Superior temporal gyrus (tissue), 1 donor: ENCODE data around the gene PPP3R1.

Experiments used
- DNase-seq: peaks from one replicate; pipeline ENCODE4 v3.0.0-alpha.2; 2016; ENCODE audit errors: extremely low spot score

PPP3R1 gene

DNA sequence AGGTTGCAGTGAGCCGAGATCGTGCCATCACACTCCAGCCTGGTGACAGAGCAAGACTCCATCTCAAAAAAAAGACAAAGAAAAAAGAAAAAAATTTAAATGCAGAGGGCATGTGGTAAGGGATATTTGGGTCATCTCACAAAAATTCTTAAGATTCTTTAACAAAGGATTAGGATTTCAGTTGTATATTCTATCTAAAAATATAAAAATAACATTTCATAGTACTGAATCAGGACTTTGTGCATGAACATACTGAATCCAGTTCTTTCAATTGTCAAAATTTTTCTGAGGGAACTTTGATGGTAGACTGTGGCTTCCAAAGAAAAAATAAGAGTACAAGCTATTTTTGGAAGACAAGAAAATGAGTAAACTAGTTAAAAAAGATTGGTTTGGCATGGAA, 6.5 kb upstream of the PPP3R1 start:
- no peak for DNase-seq

DNA sequence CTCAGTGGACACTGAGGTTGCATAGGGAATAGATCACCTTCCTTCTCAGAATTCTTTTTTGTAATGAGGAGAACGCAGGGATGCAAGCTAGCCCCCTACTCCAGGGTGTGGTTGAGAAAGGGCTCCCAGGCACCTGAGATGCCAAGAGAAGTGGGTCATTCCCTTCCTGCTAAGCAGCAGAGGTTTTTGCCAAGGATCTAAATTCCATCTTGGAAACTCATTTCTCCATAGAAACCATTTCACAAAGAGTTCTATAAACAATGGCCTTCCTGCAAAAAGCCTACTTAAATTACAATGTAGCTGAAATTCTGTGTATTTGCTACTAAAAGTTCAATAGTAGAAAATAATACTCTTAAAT, 3.7 kb upstream of the PPP3R1 start:
- DNase-seq = no peak

DNA sequence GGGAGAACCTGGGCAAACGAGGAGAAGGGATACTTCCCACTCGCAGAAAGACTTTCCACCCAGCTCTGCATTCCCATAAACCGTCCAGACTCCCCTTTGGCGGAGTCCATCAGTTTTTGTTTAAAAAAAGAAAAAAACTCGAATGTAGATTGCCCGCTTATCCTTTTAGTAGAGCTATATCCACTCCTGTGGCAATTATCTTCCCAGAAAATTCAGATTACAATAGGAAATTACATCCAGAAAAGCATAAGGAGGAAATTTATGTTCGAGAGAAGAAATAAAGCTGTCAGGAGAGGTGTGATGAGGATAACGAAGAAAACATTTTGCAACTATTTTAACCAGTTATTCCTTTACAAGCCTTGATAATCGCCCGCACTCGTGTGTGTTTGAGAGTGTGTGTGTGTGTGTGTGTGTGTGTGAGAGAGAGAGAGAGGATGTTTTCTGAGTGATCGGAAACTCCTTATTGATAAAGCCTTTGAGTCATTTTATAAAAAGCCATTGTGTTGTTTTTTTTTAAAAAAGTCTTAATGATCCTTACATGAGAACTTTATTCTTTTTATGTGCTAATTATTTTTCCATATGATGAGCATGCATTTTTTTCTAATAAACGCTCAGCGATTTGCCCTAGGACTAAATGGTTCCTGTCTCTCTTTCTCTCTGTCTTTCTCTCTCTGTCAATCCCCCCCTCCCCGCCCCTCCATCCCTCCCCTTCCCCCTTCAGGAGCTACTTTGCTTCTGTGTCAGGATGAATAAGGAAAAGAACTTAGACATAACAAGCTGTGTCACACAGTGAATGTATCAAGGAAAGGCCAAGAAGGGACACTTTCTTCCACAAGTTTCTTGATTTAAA, 1.1 kb upstream of the PPP3R1 start:
- peak; percentile 71 for DNase-seq

DNA sequence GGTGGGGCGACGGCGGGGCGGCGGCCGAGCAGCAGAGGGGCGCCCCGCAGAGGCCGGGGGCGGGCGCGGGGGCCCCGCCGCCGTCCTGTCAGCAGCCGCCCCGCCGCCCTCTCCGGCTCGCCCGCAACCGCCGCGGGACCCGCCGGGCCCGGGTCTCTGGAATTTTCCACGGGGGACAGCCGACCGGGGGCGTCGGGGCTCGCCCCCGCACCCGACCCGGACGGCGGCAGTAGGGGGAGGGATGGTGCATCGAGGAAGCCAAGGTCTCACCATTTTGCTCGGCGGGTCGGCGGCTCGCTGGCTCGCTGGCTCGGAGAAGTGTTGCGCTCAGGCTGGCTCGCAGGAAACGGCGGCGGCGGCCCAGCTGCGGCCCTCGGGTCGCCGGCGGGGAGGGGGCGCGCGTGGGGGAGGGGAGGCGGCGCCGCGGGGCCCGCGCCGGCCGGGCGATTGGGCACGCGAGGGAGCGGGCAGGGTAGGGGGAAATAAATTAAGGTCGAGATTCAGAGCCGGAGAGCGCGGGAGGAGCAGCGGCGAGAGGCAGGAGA, 405 bp downstream of the PPP3R1 start:
- DNase-seq = no peak

DNA sequence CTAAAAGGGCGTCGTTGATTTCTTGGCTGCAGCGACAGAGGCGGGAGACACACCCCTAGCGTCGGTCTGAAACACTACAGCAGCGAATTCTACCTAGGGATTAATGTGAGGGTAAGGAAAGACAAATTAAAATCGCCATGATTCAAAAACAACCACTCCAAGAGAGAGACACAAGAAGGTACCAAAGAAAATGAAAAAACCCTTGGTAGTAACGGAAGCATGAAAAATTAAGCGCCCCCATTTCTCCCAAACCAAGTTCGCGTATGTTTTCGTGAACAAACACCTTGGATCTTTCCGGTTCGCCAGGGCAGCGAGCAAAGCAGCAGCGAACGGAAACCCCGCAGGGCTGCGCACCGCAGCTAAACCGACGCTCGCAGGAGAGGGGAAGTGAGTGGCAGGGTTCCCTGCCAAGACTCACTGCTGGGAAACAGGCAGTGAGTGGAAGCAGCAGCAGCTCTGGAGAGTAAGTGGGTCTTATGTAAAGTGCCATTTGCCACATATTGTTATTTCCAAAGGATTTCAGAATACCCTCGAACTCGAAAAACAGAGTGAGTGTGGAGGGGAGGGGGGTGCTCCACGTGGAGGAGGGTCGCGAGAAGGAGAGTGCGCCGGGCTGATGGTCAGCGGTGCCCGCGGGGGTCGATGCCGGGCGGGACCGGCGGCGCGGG, 1.0 kb downstream of the PPP3R1 start:
- DNase-seq = peak; percentile 82

DNA sequence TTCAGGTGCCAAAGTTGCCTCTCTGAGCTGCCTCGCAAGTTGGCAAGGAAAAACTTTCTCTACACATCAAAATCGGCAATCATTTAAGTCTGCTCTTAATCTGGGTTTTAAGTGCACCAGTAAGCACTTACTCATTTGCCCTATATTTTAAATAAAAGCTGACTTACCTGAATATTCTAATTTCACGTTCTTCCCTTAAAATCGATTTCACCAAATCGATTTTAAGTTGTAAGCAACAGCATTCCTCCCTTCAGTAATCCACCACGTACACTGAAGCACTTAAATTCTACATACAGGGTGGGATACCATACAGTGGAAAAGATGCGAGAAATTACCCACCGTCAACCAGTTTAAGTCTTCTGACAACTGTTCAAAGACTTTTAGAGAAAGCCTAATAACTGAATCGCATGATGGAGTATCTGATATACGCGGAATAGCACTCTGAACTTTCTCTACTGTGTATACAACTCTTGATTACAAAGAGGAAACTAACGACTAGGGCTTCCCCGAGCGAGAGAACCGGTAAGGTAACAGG, 1.6 kb downstream of the PPP3R1 start:
- no peak for DNase-seq

DNA sequence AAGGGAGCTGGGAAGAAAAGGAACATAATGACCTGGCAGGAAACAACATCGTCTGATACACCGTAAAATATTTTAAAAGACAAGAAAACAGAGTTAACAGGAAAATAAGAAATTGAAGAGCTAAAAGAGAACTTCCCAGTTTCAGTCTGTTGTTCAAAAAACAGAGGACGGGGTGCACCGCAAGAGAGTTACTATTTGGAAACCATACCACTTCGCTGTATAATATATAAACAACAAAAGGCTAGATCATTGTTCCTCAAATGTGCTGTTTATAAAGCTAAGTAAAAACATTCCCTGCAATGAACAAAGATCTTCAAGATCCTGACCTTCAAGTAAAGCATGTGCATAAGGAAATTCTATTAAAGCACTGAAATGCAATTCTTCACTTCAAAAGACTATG, 2.1 kb downstream of the PPP3R1 start:
- no peak for DNase-seq

DNA sequence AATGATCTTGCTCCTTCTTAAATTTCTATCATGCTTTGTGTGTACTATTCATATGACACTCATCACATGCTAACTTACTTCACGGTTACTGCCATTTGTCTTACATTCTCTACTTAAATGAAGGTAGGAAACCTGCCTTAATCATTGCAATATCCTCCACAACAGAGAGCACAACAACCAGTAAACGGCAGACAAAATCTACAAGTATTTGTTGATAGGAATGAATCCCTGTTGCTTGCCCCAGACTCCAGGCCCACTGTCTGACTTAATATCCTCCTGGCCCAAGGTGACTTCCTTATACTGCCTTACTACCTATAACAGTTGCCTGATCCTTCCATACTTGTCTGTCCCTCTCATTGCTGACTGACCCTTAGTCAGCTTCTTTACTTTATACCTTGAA, 3.5 kb downstream of the PPP3R1 start:
- DNase-seq = no peak

DNA sequence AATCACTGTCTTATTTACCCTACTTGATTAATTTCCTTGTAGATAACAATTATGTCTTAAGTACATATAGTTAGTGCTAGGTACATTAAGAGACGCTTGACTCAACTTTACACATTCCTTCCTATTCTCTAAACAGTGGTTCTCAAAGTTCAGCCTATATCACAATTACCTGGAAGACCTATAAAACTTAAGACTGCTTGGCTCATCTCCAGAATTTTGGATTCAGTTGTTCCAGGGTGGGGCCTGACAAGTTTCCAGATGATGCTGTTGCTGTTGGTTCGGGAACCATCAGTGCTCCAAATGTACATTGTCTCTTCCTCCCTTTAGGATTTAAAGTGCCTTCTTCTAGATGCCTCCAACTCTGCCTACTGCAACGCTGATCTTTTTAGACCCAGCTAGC, 4.0 kb downstream of the PPP3R1 start:
- DNase-seq = no peak

DNA sequence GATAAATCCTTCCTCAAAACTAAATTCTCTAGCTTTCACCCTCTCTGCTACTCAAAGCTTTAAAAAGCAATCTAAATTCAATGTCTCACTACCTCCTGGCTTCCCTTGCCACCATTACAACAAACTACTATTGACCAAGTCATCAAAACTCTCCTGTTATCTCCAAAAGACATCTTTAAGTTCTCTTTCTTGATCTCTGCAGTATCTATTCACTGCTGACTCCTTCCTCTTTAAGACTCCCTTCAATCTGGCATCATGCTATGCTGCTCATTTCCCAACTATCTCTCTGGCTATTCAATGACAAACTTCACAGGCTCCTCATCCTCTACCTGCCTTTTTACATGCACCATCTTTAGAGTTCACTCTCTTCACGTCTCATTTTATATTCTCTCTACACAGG, 5.9 kb downstream of the PPP3R1 start:
- no peak for DNase-seq

DNA sequence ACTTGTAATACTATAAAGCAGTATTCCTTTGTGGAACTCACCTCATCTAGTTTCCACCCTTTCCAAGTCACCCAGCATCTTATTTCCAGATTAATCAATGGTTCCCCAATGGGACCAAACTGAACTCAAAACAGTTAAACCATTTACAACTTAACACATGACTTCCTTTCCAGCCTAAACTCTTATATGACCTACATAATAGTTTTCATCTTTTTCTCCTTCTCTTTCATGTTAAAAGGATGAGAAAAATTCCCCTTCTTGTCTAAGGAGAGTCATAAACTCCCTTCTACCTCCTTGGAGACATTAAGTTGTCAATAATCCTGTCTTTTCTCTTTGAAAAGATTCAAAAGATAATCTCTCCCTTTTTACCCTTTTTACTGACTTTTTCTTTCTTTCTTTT, 6.7 kb downstream of the PPP3R1 start:
- no peak for DNase-seq

DNA sequence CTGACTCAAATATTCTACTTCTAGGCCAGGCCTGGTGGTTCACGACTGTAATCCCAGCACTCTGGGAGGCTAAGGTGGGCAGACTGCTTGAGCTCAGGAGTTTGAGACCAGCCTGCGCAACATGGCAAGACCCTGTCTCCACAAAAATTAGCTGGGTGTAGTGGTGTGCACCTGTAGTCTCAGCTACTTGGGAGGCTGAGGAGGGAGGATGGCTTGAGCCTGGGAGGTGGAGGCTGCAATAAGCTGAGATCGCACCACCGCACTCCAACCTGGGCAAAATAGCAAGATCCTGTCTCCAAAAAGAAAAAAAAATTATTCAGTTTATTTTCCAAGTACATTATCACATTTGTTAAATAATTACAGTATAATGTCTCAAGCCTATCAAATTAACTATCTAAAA, 7.3 kb downstream of the PPP3R1 start:
- no peak for DNase-seq

DNA sequence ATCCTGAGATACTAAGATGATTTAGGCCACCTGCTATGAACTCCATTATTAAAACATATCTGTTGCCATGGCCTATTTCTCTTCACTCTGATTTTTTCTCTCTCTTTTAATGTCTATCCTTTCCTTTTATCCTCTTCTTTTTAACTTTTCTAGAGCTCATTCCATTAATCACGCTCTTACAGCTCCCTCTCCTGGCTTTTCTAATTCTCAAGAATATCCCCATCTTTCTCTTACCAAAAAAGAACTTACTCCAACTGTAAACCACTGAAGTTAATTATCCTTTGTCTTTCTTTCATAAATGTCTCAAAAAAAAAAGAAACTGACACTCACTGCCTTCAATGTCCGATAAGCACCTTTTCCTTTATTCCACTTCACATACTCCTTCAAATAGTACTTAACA, 7.9 kb downstream of the PPP3R1 start:
- DNase-seq = no peak

DNA sequence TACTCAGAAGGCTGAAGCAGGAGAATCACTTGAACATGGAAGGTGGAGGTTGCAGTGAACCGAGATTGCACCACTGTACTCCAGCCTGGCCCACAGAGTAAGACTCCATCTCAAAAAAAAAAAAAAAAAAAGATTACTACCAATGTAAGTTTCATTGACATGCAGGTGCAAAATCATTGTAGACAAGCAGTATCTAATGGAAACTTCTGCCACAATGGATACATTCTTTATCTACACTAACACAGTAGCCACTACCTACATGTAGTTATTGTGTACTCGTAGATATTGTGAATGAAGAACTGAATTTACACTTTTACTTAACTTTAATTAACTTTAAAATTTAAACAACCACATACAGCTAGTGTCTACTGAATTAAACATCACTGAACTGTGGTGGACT, 10.6 kb downstream of the PPP3R1 start:
- no peak for DNase-seq

DNA sequence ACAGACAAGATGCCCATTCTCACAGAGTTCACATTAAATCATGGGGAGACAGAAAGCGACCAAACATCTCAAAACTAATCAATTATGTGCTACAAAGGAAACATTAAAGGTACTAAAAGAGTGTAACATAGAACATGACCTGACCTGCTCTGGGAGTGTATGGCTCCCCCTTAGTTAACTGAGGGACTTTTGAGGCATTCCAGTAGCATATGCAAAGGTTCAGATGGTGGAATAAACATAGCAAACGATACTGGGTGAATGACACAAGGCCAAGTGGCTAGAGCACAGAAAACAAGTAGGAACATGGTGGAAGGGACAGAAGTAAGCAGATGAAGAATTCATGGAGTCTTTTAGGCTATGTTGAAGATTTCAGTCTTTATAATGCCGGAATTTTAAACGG, 11.9 kb downstream of the PPP3R1 start:
- no peak for DNase-seq

DNA sequence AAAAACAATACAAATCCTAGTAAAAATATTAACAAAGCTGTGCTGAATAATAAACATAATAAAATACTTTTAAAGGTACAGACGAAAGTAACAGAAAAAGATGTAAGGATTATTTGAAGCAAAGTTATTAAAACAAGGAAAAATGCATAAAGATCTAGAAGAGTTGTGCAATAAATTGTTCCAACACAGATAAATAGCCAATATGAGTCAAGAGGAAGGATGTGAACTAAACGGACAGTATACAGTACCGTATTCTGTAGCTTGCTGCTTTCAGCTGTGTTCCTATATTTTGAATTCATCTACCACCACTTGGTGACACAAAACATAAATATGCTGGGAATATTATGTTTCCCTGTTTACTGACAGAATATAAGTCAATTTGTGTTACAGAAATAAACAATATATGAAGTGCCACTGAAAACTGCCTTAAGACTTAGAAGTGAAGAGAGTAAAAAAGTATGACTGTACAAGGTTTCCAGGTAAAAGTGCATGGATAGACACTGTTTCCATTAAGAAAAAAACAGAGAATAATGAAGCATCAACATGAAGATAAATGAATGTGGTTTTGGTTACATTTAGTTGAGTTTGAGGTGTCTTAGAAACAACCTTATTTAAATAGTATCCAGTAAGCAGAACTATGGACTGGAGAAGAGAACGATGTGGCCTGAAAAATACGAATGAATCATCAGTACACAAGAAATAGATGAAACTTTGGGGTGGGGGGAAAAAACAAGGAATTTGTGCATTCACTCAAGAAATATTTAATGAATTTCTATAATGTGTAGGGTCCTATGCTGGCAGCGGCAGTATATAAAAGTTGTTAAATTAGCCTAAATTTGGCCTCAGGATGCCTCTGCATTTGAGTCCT, 13.1 kb downstream of the PPP3R1 start:
- no peak for DNase-seq

DNA sequence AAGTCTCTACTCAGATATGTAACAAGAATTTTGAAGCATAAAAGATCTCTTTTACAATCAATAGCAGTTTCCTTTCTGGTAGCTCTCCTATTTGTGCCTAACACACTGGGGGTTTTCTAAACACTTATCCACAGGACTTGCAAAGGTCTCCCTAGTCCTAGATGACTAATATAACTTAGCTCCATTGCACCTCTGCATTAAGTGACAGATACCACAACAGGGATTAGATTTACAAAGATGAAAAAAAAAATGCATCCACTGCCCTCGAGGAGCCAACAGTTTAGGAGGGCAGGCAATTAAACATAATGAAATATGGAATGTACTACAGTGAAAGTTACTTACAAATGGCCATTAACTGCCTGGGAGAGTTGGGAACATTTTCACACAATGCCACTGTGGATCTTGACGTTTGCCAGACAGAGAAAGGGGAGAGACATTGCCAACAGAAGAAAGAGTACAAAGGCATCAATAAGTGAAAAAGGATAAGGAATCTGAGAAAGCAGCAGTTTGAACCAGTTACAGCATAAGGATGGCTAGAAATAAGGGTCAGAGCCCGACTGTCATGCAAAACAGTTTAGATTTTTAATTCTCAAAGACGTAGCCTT, 14.3 kb downstream of the PPP3R1 start:
- DNase-seq = no peak

DNA sequence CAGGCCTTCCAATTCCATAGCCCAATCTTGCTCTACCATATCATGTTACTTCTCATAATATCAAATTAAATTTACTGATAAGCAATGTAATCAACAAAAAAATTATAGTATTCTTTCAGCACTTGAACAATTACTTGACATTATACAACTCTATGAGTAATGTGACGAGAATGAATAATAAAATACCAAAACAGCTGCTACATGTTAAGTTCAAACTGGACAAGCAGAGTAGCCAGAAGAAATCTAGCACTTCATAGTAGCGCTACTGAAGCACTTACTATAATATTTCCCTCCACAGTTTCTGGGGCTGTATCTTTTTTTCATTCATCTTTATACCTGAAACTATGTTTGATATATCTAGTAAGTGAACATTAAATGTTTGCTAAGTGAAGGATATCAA, 14.9 kb downstream of the PPP3R1 start:
- no peak for DNase-seq

DNA sequence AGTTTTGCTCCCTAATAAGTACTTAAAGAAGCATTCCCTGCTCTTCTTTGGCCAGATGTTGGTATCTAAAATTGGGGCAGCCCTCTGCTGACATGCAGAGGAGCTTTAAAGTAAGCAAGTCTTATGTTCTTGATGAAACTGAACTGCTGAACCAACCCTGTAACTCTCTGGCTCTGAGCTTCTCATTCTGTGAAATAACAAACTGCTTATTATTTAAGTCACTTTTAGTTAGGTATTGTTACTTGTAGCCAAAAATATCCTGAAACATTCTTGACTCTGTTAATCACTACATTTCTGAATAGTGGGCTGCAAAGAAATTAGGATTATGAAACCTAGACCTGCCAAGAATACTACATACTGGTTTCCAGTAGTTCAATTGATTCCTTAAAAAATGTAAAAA, 15.5 kb downstream of the PPP3R1 start:
- no peak for DNase-seq

DNA sequence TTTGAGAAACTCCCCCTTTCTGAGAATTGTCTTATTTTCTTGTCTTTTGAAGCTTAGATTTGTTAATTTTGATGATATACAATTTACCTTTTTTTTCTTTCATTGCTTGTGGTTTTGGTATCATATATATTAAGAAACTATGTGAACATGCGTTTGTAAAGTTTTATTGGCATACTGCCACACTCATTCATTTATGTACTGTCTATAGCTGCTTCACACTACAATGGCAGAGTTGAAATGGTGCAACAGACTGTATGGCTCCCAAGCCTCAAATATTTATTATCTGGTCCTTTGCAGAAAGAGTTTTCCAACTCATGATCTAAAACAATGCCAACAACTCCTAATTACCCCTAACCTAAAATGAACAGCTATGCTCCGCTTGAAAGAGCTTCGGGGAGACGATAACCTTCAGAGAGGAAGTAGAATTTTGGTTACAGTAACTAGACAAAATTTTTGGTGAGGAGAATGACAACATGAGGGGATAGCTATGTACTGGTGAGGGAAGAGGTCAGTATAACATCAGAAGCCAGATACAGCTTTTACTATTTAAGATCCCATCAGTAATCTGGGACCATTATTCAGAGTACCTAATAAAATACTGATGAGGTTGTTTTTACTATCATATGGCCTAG, 16.1 kb downstream of the PPP3R1 start:
- DNase-seq = no peak

DNA sequence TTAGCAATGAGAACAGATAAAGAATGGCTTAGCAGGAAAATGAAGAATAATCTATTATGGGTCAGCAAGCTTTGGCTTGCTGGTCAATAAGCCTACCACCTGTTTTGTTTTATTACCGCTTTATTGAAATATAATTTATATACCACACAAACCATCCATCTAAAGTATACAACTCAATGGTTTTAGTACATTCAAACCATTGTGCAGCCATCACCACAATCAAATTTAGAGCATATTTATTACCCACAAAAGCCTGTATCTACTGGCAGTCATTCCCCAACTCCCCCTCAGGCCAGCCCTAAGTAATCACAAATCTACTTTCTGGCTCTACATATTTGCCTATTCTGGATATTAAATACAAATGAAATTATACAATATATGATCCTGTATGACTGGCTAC, 17.2 kb downstream of the PPP3R1 start:
- no peak for DNase-seq
